HEK293 (cell line): Measurements from ENCODE around the gene TULP1.

ENCODE experiments used
- REPIN1 ChIP-seq: fragments of 450-650 bp; formaldehyde crosslinking; IDR thresholded peaks from 2 replicates; pipeline ENCODE4 v1.5.1; 2017; ENCODE audit warnings: missing biosample characterization, missing genetic modification characterization, low read depth
- SP2 ChIP-seq: fragments of 450-650 bp; formaldehyde crosslinking; IDR thresholded peaks from 2 replicates; pipeline ENCODE4 v1.5.1; 2016; ENCODE audit warnings: missing biosample characterization, missing genetic modification characterization
- SP3 ChIP-seq: fragments of 450-650 bp; formaldehyde crosslinking; IDR thresholded peaks from 2 replicates; pipeline ENCODE4 v1.5.1; 2016; ENCODE audit warnings: missing biosample characterization, missing genetic modification characterization
- ZBTB7A ChIP-seq: fragments of 450-650 bp; formaldehyde crosslinking; IDR thresholded peaks from 2 replicates; pipeline ENCODE4 v1.5.1; 2016; ENCODE audit warnings: low read depth, missing biosample characterization, missing genetic modification characterization
- ZNF184 ChIP-seq: fragments of 450-650 bp; IDR thresholded peaks from 2 replicates; pipeline ENCODE4 v1.5.1; 2018; ENCODE audit warnings: missing biosample characterization, mild to moderate bottlenecking, missing genetic modification characterization
- ZNF292 ChIP-seq: fragments of 450-650 bp; formaldehyde crosslinking; IDR thresholded peaks from 2 replicates; pipeline ENCODE4 v1.5.1; 2016; ENCODE audit warnings: low read depth, missing biosample characterization, missing genetic modification characterization, borderline replicate concordance
- ZNF341 ChIP-seq: fragments of 450-650 bp; formaldehyde crosslinking; IDR thresholded peaks from 2 replicates; pipeline ENCODE4; 2016; ENCODE audit warnings: low read depth, missing biosample characterization, missing genetic modification characterization
- ZNF529 ChIP-seq: fragments of 450-650 bp; formaldehyde crosslinking; IDR thresholded peaks from 2 replicates; pipeline ENCODE4 v1.5.1; 2017; ENCODE audit warnings: missing genetic modification characterization, missing biosample characterization; ENCODE audit not compliant: insufficient replicate concordance
- ZNF530 ChIP-seq: fragments of 450-650 bp; formaldehyde crosslinking; IDR thresholded peaks from 2 replicates; pipeline ENCODE4 v1.5.1; 2016; ENCODE audit warnings: low read depth, missing biosample characterization, missing genetic modification characterization
- ZNF600 ChIP-seq: fragments of 450-650 bp; formaldehyde crosslinking; IDR thresholded peaks from 2 replicates; pipeline ENCODE4 v1.5.1; 2016; ENCODE audit warnings: missing biosample characterization, missing genetic modification characterization
- ZNF664 ChIP-seq: fragments of 450-650 bp; formaldehyde crosslinking; IDR thresholded peaks from 2 replicates; pipeline ENCODE4 v1.5.1; 2016; ENCODE audit warnings: missing biosample characterization, missing genetic modification characterization
- ZNF707 ChIP-seq: fragments of 450-650 bp; formaldehyde crosslinking; IDR thresholded peaks from 2 replicates; pipeline ENCODE4 v1.5.1; 2016; ENCODE audit warnings: missing biosample characterization, missing genetic modification characterization
- ZNF768 ChIP-seq: fragments of 450-650 bp; formaldehyde crosslinking; IDR thresholded peaks from 2 replicates; pipeline ENCODE4 v1.5.1; 2018; ENCODE audit warnings: missing biosample characterization, mild to moderate bottlenecking, missing genetic modification characterization
- ZNF776 ChIP-seq: fragments of 450-650 bp; formaldehyde crosslinking; IDR thresholded peaks from 2 replicates; pipeline ENCODE4 v1.5.0; 2017; ENCODE audit warnings: missing biosample characterization, missing genetic modification characterization, borderline replicate concordance
- ZNF785 ChIP-seq: fragments of 450-650 bp; formaldehyde crosslinking; IDR thresholded peaks from 2 replicates; pipeline ENCODE4 v1.5.1; 2016; ENCODE audit warnings: missing biosample characterization, missing genetic modification characterization
- TF ChIP-seq, protein P1 (sequence below): fragments of 450-650 bp; formaldehyde crosslinking; conservative IDR thresholded peaks from 2 replicates; pipeline ENCODE4 v1.5.1; 2016; ENCODE audit warnings: low read depth, missing biosample characterization, missing genetic modification characterization
- TF ChIP-seq, protein P2 (sequence below): fragments of 450-650 bp; formaldehyde crosslinking; IDR thresholded peaks from 2 replicates; pipeline ENCODE4 v1.5.1; 2016; ENCODE audit warnings: missing biosample characterization, missing genetic modification characterization, low read depth
- TF ChIP-seq, protein P3 (sequence below): fragments of 450-650 bp; formaldehyde crosslinking; IDR thresholded peaks from 2 replicates; pipeline ENCODE4 v1.5.1; 2017; ENCODE audit warnings: missing biosample characterization, missing genetic modification characterization
- TF ChIP-seq, protein P4 (sequence below): fragments of 450-650 bp; formaldehyde crosslinking; IDR thresholded peaks from 2 replicates; pipeline ENCODE4 v1.5.1; 2016; ENCODE audit warnings: missing biosample characterization, missing genetic modification characterization, borderline replicate concordance
- TF ChIP-seq, protein P5 (sequence below): fragments of 450-650 bp; formaldehyde crosslinking; IDR thresholded peaks from 2 replicates; pipeline ENCODE4 v1.5.1; 2016; ENCODE audit warnings: missing biosample characterization, missing genetic modification characterization
- TF ChIP-seq, protein P6 (sequence below): fragments of 450-650 bp; formaldehyde crosslinking; IDR thresholded peaks from 2 replicates; pipeline ENCODE4 v1.5.1; 2017; ENCODE audit warnings: missing biosample characterization, missing genetic modification characterization

The TULP1 gene

DNA sequence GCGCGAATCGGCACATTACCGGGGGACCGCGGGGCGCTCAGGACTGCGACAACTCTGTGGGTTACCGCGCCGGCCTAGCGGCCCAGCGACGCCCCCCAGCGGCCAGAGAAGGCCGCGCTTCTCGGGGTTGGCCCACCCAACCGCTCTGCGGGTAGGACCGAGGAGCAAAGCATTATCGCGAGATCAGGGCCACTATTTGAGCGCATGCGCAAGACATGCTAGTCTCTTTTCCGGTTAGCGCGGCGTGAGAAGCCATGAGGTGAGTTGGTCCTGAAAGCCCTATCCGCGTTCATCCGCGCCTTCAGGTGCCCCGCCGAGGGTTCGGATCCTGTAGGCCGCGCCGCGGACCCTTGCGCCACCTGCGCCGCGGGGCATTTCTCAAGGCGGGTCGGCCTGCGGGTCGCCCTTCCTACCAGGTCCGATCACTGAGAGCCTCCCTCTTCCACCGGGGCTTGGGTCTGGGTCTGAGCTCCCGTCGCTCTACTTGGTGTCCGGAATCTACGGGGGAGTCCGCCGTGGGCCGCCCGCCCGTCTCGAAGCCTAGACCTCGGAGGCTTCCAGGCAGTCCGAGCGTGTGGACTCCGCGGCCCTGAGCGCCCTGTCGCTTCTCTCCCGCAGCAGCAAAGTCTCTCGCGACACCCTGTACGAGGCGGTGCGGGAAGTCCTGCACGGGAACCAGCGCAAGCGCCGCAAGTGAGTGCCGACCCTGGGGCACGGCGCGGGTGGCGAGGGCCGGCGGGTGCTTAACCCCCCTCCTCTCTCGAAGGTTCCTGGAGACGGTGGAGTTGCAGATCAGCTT, 44.3 kb downstream of the TULP1 start, which contains the start of gene RPL10A (continued):
- TF ChIP-seq, protein P1, sequence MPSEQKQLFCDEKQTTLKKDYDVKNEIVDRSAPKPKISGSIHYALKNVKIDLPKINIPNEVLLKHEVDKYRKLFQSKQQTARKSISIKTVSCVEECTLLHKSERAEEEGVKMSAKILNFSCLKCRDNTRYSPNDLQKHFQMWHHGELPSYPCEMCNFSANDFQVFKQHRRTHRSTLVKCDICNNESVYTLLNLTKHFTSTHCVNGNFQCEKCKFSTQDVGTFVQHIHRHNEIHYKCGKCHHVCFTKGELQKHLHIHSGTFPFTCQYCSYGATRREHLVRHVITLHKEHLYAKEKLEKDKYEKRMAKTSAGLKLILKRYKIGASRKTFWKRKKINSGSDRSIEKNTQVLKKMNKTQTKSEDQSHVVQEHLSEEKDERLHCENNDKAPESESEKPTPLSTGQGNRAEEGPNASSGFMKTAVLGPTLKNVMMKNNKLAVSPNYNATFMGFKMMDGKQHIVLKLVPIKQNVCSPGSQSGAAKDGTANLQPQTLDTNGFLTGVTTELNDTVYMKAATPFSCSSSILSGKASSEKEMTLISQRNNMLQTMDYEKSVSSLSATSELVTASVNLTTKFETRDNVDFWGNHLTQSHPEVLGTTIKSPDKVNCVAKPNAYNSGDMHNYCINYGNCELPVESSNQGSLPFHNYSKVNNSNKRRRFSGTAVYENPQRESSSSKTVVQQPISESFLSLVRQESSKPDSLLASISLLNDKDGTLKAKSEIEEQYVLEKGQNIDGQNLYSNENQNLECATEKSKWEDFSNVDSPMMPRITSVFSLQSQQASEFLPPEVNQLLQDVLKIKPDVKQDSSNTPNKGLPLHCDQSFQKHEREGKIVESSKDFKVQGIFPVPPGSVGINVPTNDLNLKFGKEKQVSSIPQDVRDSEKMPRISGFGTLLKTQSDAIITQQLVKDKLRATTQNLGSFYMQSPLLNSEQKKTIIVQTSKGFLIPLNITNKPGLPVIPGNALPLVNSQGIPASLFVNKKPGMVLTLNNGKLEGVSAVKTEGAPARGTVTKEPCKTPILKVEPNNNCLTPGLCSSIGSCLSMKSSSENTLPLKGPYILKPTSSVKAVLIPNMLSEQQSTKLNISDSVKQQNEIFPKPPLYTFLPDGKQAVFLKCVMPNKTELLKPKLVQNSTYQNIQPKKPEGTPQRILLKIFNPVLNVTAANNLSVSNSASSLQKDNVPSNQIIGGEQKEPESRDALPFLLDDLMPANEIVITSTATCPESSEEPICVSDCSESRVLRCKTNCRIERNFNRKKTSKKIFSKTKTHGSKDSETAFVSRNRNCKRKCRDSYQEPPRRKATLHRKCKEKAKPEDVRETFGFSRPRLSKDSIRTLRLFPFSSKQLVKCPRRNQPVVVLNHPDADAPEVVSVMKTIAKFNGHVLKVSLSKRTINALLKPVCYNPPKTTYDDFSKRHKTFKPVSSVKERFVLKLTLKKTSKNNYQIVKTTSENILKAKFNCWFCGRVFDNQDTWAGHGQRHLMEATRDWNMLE: no peak
- TF ChIP-seq ZNF341 (tag by site-specific recombination): no peak; the same call in 1 of the 2 replicates
- TF ChIP-seq, protein P2, sequence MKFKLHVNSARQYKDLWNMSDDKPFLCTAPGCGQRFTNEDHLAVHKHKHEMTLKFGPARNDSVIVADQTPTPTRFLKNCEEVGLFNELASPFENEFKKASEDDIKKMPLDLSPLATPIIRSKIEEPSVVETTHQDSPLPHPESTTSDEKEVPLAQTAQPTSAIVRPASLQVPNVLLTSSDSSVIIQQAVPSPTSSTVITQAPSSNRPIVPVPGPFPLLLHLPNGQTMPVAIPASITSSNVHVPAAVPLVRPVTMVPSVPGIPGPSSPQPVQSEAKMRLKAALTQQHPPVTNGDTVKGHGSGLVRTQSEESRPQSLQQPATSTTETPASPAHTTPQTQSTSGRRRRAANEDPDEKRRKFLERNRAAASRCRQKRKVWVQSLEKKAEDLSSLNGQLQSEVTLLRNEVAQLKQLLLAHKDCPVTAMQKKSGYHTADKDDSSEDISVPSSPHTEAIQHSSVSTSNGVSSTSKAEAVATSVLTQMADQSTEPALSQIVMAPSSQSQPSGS: no peak
- no peak for TF ChIP-seq ZNF600
- TF ChIP-seq ZNF707 (tag by site-specific recombination): no peak
- TF ChIP-seq ZNF785 (tag by site-specific recombination): 0 out of 2 replicates have a peak, but pooled peaks have one; percentile 19
- TF ChIP-seq ZNF184: 0 out of 2 replicates have a peak, but pooled peaks have one; percentile 49
- TF ChIP-seq ZNF664 (tag by site-specific recombination): no peak
- TF ChIP-seq, protein P3, sequence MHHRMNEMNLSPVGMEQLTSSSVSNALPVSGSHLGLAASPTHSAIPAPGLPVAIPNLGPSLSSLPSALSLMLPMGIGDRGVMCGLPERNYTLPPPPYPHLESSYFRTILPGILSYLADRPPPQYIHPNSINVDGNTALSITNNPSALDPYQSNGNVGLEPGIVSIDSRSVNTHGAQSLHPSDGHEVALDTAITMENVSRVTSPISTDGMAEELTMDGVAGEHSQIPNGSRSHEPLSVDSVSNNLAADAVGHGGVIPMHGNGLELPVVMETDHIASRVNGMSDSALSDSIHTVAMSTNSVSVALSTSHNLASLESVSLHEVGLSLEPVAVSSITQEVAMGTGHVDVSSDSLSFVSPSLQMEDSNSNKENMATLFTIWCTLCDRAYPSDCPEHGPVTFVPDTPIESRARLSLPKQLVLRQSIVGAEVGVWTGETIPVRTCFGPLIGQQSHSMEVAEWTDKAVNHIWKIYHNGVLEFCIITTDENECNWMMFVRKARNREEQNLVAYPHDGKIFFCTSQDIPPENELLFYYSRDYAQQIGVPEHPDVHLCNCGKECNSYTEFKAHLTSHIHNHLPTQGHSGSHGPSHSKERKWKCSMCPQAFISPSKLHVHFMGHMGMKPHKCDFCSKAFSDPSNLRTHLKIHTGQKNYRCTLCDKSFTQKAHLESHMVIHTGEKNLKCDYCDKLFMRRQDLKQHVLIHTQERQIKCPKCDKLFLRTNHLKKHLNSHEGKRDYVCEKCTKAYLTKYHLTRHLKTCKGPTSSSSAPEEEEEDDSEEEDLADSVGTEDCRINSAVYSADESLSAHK (tag by site-specific recombination): peak; percentile 56; the same call in 1 of the 2 replicates
- TF ChIP-seq ZNF768: 0 out of 2 replicates have a peak, but pooled peaks have one; percentile 5
- TF ChIP-seq ZNF529: no peak
- TF ChIP-seq, protein P4, sequence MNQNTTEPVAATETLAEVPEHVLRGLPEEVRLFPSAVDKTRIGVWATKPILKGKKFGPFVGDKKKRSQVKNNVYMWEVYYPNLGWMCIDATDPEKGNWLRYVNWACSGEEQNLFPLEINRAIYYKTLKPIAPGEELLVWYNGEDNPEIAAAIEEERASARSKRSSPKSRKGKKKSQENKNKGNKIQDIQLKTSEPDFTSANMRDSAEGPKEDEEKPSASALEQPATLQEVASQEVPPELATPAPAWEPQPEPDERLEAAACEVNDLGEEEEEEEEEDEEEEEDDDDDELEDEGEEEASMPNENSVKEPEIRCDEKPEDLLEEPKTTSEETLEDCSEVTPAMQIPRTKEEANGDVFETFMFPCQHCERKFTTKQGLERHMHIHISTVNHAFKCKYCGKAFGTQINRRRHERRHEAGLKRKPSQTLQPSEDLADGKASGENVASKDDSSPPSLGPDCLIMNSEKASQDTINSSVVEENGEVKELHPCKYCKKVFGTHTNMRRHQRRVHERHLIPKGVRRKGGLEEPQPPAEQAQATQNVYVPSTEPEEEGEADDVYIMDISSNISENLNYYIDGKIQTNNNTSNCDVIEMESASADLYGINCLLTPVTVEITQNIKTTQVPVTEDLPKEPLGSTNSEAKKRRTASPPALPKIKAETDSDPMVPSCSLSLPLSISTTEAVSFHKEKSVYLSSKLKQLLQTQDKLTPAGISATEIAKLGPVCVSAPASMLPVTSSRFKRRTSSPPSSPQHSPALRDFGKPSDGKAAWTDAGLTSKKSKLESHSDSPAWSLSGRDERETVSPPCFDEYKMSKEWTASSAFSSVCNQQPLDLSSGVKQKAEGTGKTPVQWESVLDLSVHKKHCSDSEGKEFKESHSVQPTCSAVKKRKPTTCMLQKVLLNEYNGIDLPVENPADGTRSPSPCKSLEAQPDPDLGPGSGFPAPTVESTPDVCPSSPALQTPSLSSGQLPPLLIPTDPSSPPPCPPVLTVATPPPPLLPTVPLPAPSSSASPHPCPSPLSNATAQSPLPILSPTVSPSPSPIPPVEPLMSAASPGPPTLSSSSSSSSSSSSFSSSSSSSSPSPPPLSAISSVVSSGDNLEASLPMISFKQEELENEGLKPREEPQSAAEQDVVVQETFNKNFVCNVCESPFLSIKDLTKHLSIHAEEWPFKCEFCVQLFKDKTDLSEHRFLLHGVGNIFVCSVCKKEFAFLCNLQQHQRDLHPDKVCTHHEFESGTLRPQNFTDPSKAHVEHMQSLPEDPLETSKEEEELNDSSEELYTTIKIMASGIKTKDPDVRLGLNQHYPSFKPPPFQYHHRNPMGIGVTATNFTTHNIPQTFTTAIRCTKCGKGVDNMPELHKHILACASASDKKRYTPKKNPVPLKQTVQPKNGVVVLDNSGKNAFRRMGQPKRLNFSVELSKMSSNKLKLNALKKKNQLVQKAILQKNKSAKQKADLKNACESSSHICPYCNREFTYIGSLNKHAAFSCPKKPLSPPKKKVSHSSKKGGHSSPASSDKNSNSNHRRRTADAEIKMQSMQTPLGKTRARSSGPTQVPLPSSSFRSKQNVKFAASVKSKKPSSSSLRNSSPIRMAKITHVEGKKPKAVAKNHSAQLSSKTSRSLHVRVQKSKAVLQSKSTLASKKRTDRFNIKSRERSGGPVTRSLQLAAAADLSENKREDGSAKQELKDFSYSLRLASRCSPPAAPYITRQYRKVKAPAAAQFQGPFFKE (tag by site-specific recombination): no peak
- TF ChIP-seq, protein P5, sequence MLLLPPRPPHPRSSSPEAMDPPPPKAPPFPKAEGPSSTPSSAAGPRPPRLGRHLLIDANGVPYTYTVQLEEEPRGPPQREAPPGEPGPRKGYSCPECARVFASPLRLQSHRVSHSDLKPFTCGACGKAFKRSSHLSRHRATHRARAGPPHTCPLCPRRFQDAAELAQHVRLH: peak; percentile 94
- TF ChIP-seq SP3 (tag by site-specific recombination): peak; percentile 78
- peak; percentile 63 for TF ChIP-seq SP2 (tag by site-specific recombination)
- TF ChIP-seq, protein P6, sequence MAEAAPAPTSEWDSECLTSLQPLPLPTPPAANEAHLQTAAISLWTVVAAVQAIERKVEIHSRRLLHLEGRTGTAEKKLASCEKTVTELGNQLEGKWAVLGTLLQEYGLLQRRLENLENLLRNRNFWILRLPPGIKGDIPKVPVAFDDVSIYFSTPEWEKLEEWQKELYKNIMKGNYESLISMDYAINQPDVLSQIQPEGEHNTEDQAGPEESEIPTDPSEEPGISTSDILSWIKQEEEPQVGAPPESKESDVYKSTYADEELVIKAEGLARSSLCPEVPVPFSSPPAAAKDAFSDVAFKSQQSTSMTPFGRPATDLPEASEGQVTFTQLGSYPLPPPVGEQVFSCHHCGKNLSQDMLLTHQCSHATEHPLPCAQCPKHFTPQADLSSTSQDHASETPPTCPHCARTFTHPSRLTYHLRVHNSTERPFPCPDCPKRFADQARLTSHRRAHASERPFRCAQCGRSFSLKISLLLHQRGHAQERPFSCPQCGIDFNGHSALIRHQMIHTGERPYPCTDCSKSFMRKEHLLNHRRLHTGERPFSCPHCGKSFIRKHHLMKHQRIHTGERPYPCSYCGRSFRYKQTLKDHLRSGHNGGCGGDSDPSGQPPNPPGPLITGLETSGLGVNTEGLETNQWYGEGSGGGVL (tag by site-specific recombination): peak; percentile 16; the same call in 1 of the 2 replicates
- no peak for TF ChIP-seq ZNF292 (tag by site-specific recombination)
- peak; percentile 42 for TF ChIP-seq ZBTB7A
- TF ChIP-seq ZNF530 (tag by site-specific recombination): no peak
- TF ChIP-seq REPIN1 (tag by site-specific recombination): peak; percentile 41
- TF ChIP-seq ZNF776 (tag by site-specific recombination): peak; percentile 70; the same call in 1 of the 2 replicates
